Endothelial cell of umbilical vein (primary cell): ENCODE data around the gene TEK. TPM values are rescaled to one million over a fixed set of nuclear protein-coding genes. Genes with fewer than 3 reads are reported as not detected.
A peak's percentile ranks its signal among the peaks of the same experiment; 100 is the strongest.

ENCODE experiments used
- BruUV-seq: library from RNA; stranded (reverse); fragments of 400-500 nt; replicated peaks from 2 replicates; lab custom pipeline; 2021; lab: Mats Ljungman, UMichigan
- CTCF ChIA-PET: fragments of 300-600, 350-600 bp; sonication (Branson Sonifier 250); formaldehyde crosslinking; loops from one replicate; lab custom pipeline; 2021; ENCODE audit warnings: antibody characterized with exemption, inconsistent platforms; lab: Charles Lee
- POLR2A ChIA-PET: fragments of 300-600, 350-600 bp; sonication (Branson Sonifier 250); formaldehyde crosslinking; loops from one replicate; lab custom pipeline; 2021; ENCODE audit warnings: antibody characterized with exemption, inconsistent platforms; lab: Charles Lee
- DNase-seq: peaks from one replicate; pipeline ENCODE4 v3.0.0-alpha.2; 2011; ENCODE audit warnings: low read depth, low spot score
- FAIRE-seq: peaks from 2 replicates; lab custom pipeline; 2011; peaks lifted over from hg19 to GRCh38; lab: Jason Lieb, UNC
- H2AFZ ChIP-seq: 2 replicates; pipeline ENCODE4 v1.6.0; 2012; ENCODE audit warnings: low read depth, low read length, control low read depth, inconsistent platforms
- H3K27ac ChIP-seq: 2 replicates; pipeline ENCODE4 v1.5.1; 2011; ENCODE audit warnings: low read depth, mild to moderate bottlenecking, control low read depth, low read length, moderate library complexity; ENCODE audit not compliant: insufficient read depth
- H3K27me3 ChIP-seq, 2 experiments: 2 replicates each; pipeline versions ENCODE4 v1.6.0 to v1.6.1; 2011; ENCODE audit warnings: low read length in 2 of 2, mixed read lengths in 1 of 2; ENCODE audit not compliant: control insufficient read depth in 2 of 2, insufficient read depth in 2 of 2
- H3K36me3 ChIP-seq, 2 experiments: 2 replicates in 1 of 2; 3 replicates in 1 of 2; pipeline ENCODE4 v1.5.1; 2011; ENCODE audit warnings: low read length in 2 of 2, mild to moderate bottlenecking in 1 of 2, moderate library complexity in 1 of 2; ENCODE audit not compliant: control insufficient read depth in 2 of 2, insufficient read depth in 2 of 2; ENCODE audit errors: extremely low read depth in 1 of 2
- H3K4me1 ChIP-seq: 3 replicates; pipeline ENCODE4 v1.5.1; 2011; ENCODE audit warnings: mild to moderate bottlenecking, low read length; ENCODE audit not compliant: control insufficient read depth, insufficient read depth; ENCODE audit errors: extremely low read depth
- H3K4me2 ChIP-seq: 2 replicates; pipeline ENCODE4 v1.6.1; 2011; ENCODE audit warnings: low read length, control low read depth, mixed read lengths; ENCODE audit not compliant: insufficient read depth
- H3K4me3 ChIP-seq, 3 experiments: fragments of 200-600 bp in 1 of 3; sonication (generic), shearing (Covaris generic) in 1 of 3; replicated peaks in 1 of 3; 2 replicates each; pipeline ENCODE4 v1.5.1; 2011 to 2016; ENCODE audit warnings: control low read depth in 3 of 3, low read length in 3 of 3, mild to moderate bottlenecking in 2 of 3, inconsistent platforms in 1 of 3, low read depth in 1 of 3, moderate library complexity in 1 of 3; ENCODE audit not compliant: insufficient read depth in 1 of 3
- H3K79me2 ChIP-seq: 2 replicates; pipeline ENCODE4 v1.6.0; 2012; ENCODE audit warnings: low read length, inconsistent platforms; ENCODE audit not compliant: control insufficient read depth, insufficient read depth
- H3K9ac ChIP-seq: replicated peaks from 2 replicates; pipeline ENCODE3; 2011; ENCODE audit warnings: low read length, control low read depth; ENCODE audit not compliant: insufficient read depth; ENCODE audit errors: extremely low read depth
- H3K9me1 ChIP-seq: replicated peaks from 3 replicates; pipeline ENCODE4 v1.6.0; 2011; ENCODE audit warnings: mild to moderate bottlenecking, low read length; ENCODE audit not compliant: control insufficient read depth, insufficient read depth; ENCODE audit errors: extremely low read depth
- H3K9me3 ChIP-seq: replicated peaks from 2 replicates; pipeline ENCODE4 v1.5.1; 2012; ENCODE audit warnings: low read length, inconsistent platforms; ENCODE audit not compliant: control insufficient read depth, insufficient read depth
- H4K20me1 ChIP-seq: replicated peaks from 2 replicates; pipeline ENCODE3; 2011; ENCODE audit warnings: mild to moderate bottlenecking, low read length; ENCODE audit not compliant: control insufficient read depth, insufficient read depth; ENCODE audit errors: extremely low read depth
- CTCF ChIP-seq, 2 donors: IDR thresholded peaks; 1 replicate in 1 of 2; 2 replicates in 1 of 2; pipeline ENCODE4 v1.5.1; 2011; ENCODE audit warnings: low read length in 2 of 2, mild to moderate bottlenecking in 2 of 2, moderate library complexity in 2 of 2, control low read depth in 1 of 2, inconsistent platforms in 1 of 2, low read depth in 1 of 2; ENCODE audit not compliant: insufficient read depth in 1 of 2; ENCODE audit errors: extremely low read depth in 1 of 2
- EZH2 ChIP-seq: IDR thresholded peaks from 2 replicates; pipeline ENCODE4 v1.6.1; 2012; ENCODE audit warnings: borderline replicate concordance, low read depth, mild to moderate bottlenecking, moderate library complexity, low read length, inconsistent platforms; ENCODE audit not compliant: severe bottlenecking
- FOS ChIP-seq: IDR thresholded peaks from 2 replicates; pipeline ENCODE4 v1.6.1; 2011; ENCODE audit warnings: mild to moderate bottlenecking, low read length, moderate library complexity, borderline replicate concordance; ENCODE audit not compliant: insufficient read depth
- GATA2 ChIP-seq: IDR thresholded peaks from 2 replicates; pipeline ENCODE4 v1.7.0; 2011; ENCODE audit warnings: low read depth, mild to moderate bottlenecking, moderate library complexity, mixed read lengths, low read length; ENCODE audit not compliant: insufficient read length, insufficient read depth
- JUN ChIP-seq: IDR thresholded peaks from 2 replicates; pipeline ENCODE4 v1.6.1; 2011; ENCODE audit warnings: borderline replicate concordance, low read depth; ENCODE audit not compliant: insufficient read length, insufficient read depth
- MAX ChIP-seq: IDR thresholded peaks from 2 replicates; pipeline ENCODE4 v1.6.1; 2011; ENCODE audit not compliant: insufficient read depth, insufficient read length
- MYC ChIP-seq: IDR thresholded peaks from one replicate; pipeline ENCODE4 v1.6.1; 2011; ENCODE audit warnings: mild to moderate bottlenecking, low read depth, low read length
- POLR2A ChIP-seq: IDR thresholded peaks from 2 replicates; pipeline ENCODE4 v1.6.1; 2012; ENCODE audit warnings: low read depth, mild to moderate bottlenecking, control low read depth, low read length
- POLR2AphosphoS5 ChIP-seq: IDR thresholded peaks from 2 replicates; pipeline ENCODE4 v1.6.1; 2012; ENCODE audit warnings: low read depth, mild to moderate bottlenecking, control low read depth, low read length, moderate library complexity; ENCODE audit not compliant: insufficient read depth
- dilution Hi-C: fragments of 300-500 bp; cut with MboI; formaldehyde crosslinking; loops from one replicate; pipeline ENCODE4 v1.15.0; 2019; ENCODE audit warnings: low sequenced_read_pairs; ENCODE audit not compliant: extremely low pct_ligation_motif_present
- intact Hi-C: fragments of 100-400 bp; cut with micrococcal nuclease; formaldehyde crosslinking; loops from one replicate; pipeline ENCODE4 v1.10.0; 2022
- polyA plus RNA-seq, 4 experiments: library from polyadenylated mRNA; depleted of rRNA in 3 of 4; stranded (reverse) in 3 of 4; unstranded in 1 of 4; fragments of >200 nt; gene quantifications; 2 replicates each; pipeline versions ENCODE4 v1.2.1 to v1.2.3, GENCODE V29; 2011 to 2012; ENCODE audit warnings: missing spikeins in 1 of 4
- total RNA-seq: library from RNA; stranded (reverse); gene quantifications from 2 replicates; pipeline ENCODE4 v1.2.3, GENCODE V29; 2021

The TEK gene
- total and polyA plus RNA-seq, 2 donors (not counting 3 experiments of a cell fraction or from before 2014, with no cell fraction given), result 26.9 to 44.1 TPM

- BruUV-seq, result no TSS peak
- H3K36me3 ChIP-seq, result no peaks in the 10 kb centered on the region
- H3K9me3 ChIP-seq, result no peaks in the 10 kb centered on the region
- peaks cover 32% of the 10 kb centered on the region for H3K79me2 ChIP-seq
- peak overlapping the region; percentile 65 for H3K27ac ChIP-seq
- H3K9me1 ChIP-seq, result no peaks in the 10 kb centered on the region
- peak; percentile 46 for FAIRE-seq
- no peaks in the 10 kb centered on the region for H3K27me3 ChIP-seq
- H2AFZ ChIP-seq, result no peak overlapping the region
- dilution Hi-C loops (no loop called here), intact Hi-C loops (loop anchor here (1.0 kb wide), 1 partner anchor 35 kb away; no protein-coding TSS in a partner anchor)
- H3K4me2 ChIP-seq, result peak overlapping the region; percentile 9
- DNase-seq, result peak; percentile 75
- ChIA-PET POLR2A (interaction anchor here (1.3 kb wide), 1 partner anchor 34 kb away, joined by 3 read pairs; no protein-coding TSS in a partner anchor), CTCF (interaction anchor here (1.0 to 2.2 kb wide), 3 partner anchors 10 to 27 kb away, joined by 3 to 5 read pairs (median 4); no protein-coding TSS in a partner anchor)
- H3K4me3 ChIP-seq, result no peak overlapping the region
- peak overlapping the region; percentile 13 for H3K9ac ChIP-seq
- H3K4me1 ChIP-seq, result peaks cover 50% of the 10 kb centered on the region
- H4K20me1 ChIP-seq, result no peaks in the 10 kb centered on the region
- TF ChIP-seq MYC (no peak), EZH2 (no peak), MAX (no peak), CTCF (IDR thresholded peaks at IDR 0.05; ENCODE audit: extremely low read depth in 1 of 2, insufficient read depth in 1 of 2, low read depth in 1 of 2, low read length in 2 of 2) (no peak), JUN (no peak), FOS (no peak), POLR2A (no peak), GATA2 (no peak), POLR2AphosphoS5 (no peak)
These were observed 42.8 kb downstream of the TEK start for GRCh38 chr9:27151693-27152404.
